Thyroid gland (tissue), 4 donors: ENCODE data around the gene ESPN.

ENCODE experiments used
- CTCF ChIP-seq, 6 experiments: fragments of 200-600 bp in 3 of 6; fragments of 450-650 bp in 3 of 6; sonication (generic) in 3 of 6; IDR thresholded peaks; one replicate each; pipeline ENCODE4 v1.5.1; 2016 to 2019; ENCODE audit warnings: antibody characterized with exemption in 6 of 6, mild to moderate bottlenecking in 2 of 6, inconsistent platforms in 1 of 6, moderate library complexity in 1 of 6
- POLR2A ChIP-seq, 2 donors: fragments of 450-650 bp; IDR thresholded peaks; one replicate each; pipeline ENCODE4 v1.6.1; 2017; ENCODE audit warnings: antibody characterized with exemption in 2 of 2, mild to moderate bottlenecking in 2 of 2, moderate library complexity in 1 of 2

- no peak for TF ChIP-seq CTCF (IDR thresholded peaks at IDR 0.05)
- no peak for TF ChIP-seq POLR2A (IDR thresholded peaks at IDR 0.05)
These were observed 49.6 kb downstream of the ESPN start for GRCh38 chr1:6473974-6474814.
